ENCODE measurements around the gene DAZAP2.
A peak's percentile ranks its signal among the peaks of the same experiment; 100 is the strongest.
"Not testable (repeated sequence)": the region's sequence is repeated elsewhere in the genome, so short reads cannot be mapped to it uniquely, and the experiment has no call there.

DAZAP2 gene

GRCh38 chr12:51227962-51228361 is 10.7 kb upstream of the DAZAP2 start:
- Mint-ChIP-seq H3K27ac (no peak overlapping the region), H3K36me3 (no peaks in the 10 kb centered on the region), H3K27me3 (no peaks in the 10 kb centered on the region), H3K4me1 (peaks cover 5% of the 10 kb centered on the region), H3K4me3 (no peak overlapping the region), H3K9me3 (no peaks in the 10 kb centered on the region)

- H3K4me3 Mint-ChIP-seq, result no peak overlapping the region
- H3K9me3 Mint-ChIP-seq, result no peaks in the 10 kb centered on the region
- H3K27ac Mint-ChIP-seq, result no peak overlapping the region
- no peaks in the 10 kb centered on the region for H3K36me3 Mint-ChIP-seq
- H3K4me1 Mint-ChIP-seq, result peaks cover 10% of the 10 kb centered on the region
- no peaks in the 10 kb centered on the region for H3K27me3 Mint-ChIP-seq
Measured at GRCh38 chr12:51229116-51229809, 9.4 kb upstream of the DAZAP2 start.

- no peaks in the 10 kb centered on the region for H3K36me3 Mint-ChIP-seq
- H3K4me1 Mint-ChIP-seq, result peaks cover 5% of the 10 kb centered on the region
- H3K9me3 Mint-ChIP-seq, result no peaks in the 10 kb centered on the region
- H3K4me3 Mint-ChIP-seq, result no peak overlapping the region
- no peak overlapping the region for H3K27ac Mint-ChIP-seq
- H3K27me3 Mint-ChIP-seq, result no peaks in the 10 kb centered on the region
Measured at GRCh38 chr12:51232642-51233041, 6.0 kb upstream of the DAZAP2 start.

GRCh38 chr12:51234530-51234929 is 4.1 kb upstream of the DAZAP2 start:
- no peaks in the 10 kb centered on the region for H3K27me3 Mint-ChIP-seq
- no peak overlapping the region for H3K4me3 Mint-ChIP-seq
- H3K36me3 Mint-ChIP-seq, result no peaks in the 10 kb centered on the region
- H3K4me1 Mint-ChIP-seq, result peaks cover 10% of the 10 kb centered on the region
- no peaks in the 10 kb centered on the region for H3K9me3 Mint-ChIP-seq
- no peak overlapping the region for H3K27ac Mint-ChIP-seq

- Mint-ChIP-seq H3K4me3 (peak overlapping the region; percentile 96), H3K36me3 (peaks cover 6% of the 10 kb centered on the region), H3K9me3 (no peaks in the 10 kb centered on the region), H3K4me1 (peaks cover 42% of the 10 kb centered on the region), H3K27me3 (no peaks in the 10 kb centered on the region), H3K27ac (peak overlapping the region; percentile 98)
Measured at GRCh38 chr12:51238037-51238509, 553 bp upstream of the DAZAP2 start.

- peaks cover 14% of the 10 kb centered on the region for H3K36me3 Mint-ChIP-seq
- no peaks in the 10 kb centered on the region for H3K27me3 Mint-ChIP-seq
- peak overlapping the region; percentile 62 for H3K27ac Mint-ChIP-seq
- H3K9me3 Mint-ChIP-seq, result no peaks in the 10 kb centered on the region
- H3K4me1 Mint-ChIP-seq, result peaks cover 60% of the 10 kb centered on the region
- H3K4me3 Mint-ChIP-seq, result peak overlapping the region; percentile 96
Measured at GRCh38 chr12:51240971-51241370, 2.3 kb downstream of the DAZAP2 start.

- Mint-ChIP-seq H3K4me3 (peak overlapping the region; percentile 59), H3K27me3 (no peaks in the 10 kb centered on the region), H3K36me3 (peaks cover 16% of the 10 kb centered on the region), H3K4me1 (peaks cover 72% of the 10 kb centered on the region), H3K27ac (peak overlapping the region; percentile 75), H3K9me3 (no peaks in the 10 kb centered on the region)
Measured at GRCh38 chr12:51242120-51242519, 3.5 kb downstream of the DAZAP2 start.

GRCh38 chr12:51242876-51243275 is 4.2 kb downstream of the DAZAP2 start:
- peaks cover 16% of the 10 kb centered on the region for H3K36me3 Mint-ChIP-seq
- H3K27me3 Mint-ChIP-seq, result no peaks in the 10 kb centered on the region
- peaks cover 77% of the 10 kb centered on the region for H3K4me1 Mint-ChIP-seq
- no peaks in the 10 kb centered on the region for H3K9me3 Mint-ChIP-seq
- peak overlapping the region; percentile 79 for H3K27ac Mint-ChIP-seq
- peak overlapping the region; percentile 60 for H3K4me3 Mint-ChIP-seq

GRCh38 chr12:51244269-51244668 is 5.6 kb downstream of the DAZAP2 start:
- peaks cover 81% of the 10 kb centered on the region for H3K4me1 Mint-ChIP-seq
- H3K4me3 Mint-ChIP-seq, result no peak overlapping the region
- no peaks in the 10 kb centered on the region for H3K27me3 Mint-ChIP-seq
- no peaks in the 10 kb centered on the region for H3K9me3 Mint-ChIP-seq
- H3K27ac Mint-ChIP-seq, result no peak overlapping the region
- H3K36me3 Mint-ChIP-seq, result peaks cover 17% of the 10 kb centered on the region

GRCh38 chr12:51245476-51246253 is 7.0 kb downstream of the DAZAP2 start:
- Mint-ChIP-seq H3K27me3 (no peaks in the 10 kb centered on the region), H3K4me1 (peaks cover 74% of the 10 kb centered on the region), H3K9me3 (no peaks in the 10 kb centered on the region), H3K27ac (peak overlapping the region; percentile 87), H3K36me3 (peaks cover 16% of the 10 kb centered on the region), H3K4me3 (peak overlapping the region; percentile 24)

GRCh38 chr12:51246254-51246853 is 7.7 kb downstream of the DAZAP2 start:
- Mint-ChIP-seq H3K9me3 (no peaks in the 10 kb centered on the region), H3K4me3 (peak overlapping the region; percentile 24), H3K27ac (peak overlapping the region; percentile 87), H3K4me1 (peaks cover 70% of the 10 kb centered on the region), H3K36me3 (peaks cover 16% of the 10 kb centered on the region), H3K27me3 (no peaks in the 10 kb centered on the region)

- peaks cover 58% of the 10 kb centered on the region for H3K4me1 Mint-ChIP-seq
- no peaks in the 10 kb centered on the region for H3K27me3 Mint-ChIP-seq
- peak overlapping the region; percentile 35 for H3K27ac Mint-ChIP-seq
- no peaks in the 10 kb centered on the region for H3K9me3 Mint-ChIP-seq
- peaks cover 15% of the 10 kb centered on the region for H3K36me3 Mint-ChIP-seq
- peak overlapping the region; percentile 36 for H3K4me3 Mint-ChIP-seq
Measured at GRCh38 chr12:51247523-51248206, 9.0 kb downstream of the DAZAP2 start.

GRCh38 chr12:51253276-51253675 is 14.7 kb downstream of the DAZAP2 start:
- H3K4me3 Mint-ChIP-seq, result no peak overlapping the region
- H3K4me1 Mint-ChIP-seq, result peaks cover 13% of the 10 kb centered on the region

GRCh38 chr12:51254536-51254935 is 15.9 kb downstream of the DAZAP2 start:
- Mint-ChIP-seq H3K27ac (no peak overlapping the region), H3K27me3 (no peaks in the 10 kb centered on the region), H3K4me1 (peaks cover 10% of the 10 kb centered on the region), H3K4me3 (no peak overlapping the region), H3K9me3 (no peaks in the 10 kb centered on the region), H3K36me3 (peaks cover 2% of the 10 kb centered on the region)

More at GRCh38 chr12:51253276-51253675, 14.7 kb downstream of the DAZAP2 start:
- no peaks in the 10 kb centered on the region for H3K27me3 Mint-ChIP-seq
- H3K9me3 Mint-ChIP-seq, result no peaks in the 10 kb centered on the region
- H3K36me3 Mint-ChIP-seq, result peaks cover 3% of the 10 kb centered on the region
- H3K27ac Mint-ChIP-seq, result no peak overlapping the region

GRCh38 chr12:51259600-51259999 is 21.0 kb downstream of the DAZAP2 start:
- not testable (repeated sequence) for H3K27me3 Mint-ChIP-seq, H3K27ac Mint-ChIP-seq, H3K9me3 Mint-ChIP-seq, H3K36me3 Mint-ChIP-seq, H3K4me3 Mint-ChIP-seq
- peaks cover 13% of the 10 kb centered on the region for H3K4me1 Mint-ChIP-seq

Measured in activated naive CD4-positive, alpha-beta T cell treated with anti-CD3 and anti-CD28 coated beads, Interleukin-2, amount 50 U/mL, for 24 hours (primary cell).